GM06990 (cell line): Measurements from ENCODE around the gene TNRC6B.
A peak's percentile ranks its signal among the peaks of the same experiment; 100 is the strongest.
"Not testable (repeated sequence)": the region's sequence is repeated elsewhere in the genome, so short reads cannot be mapped to it uniquely, and the experiment has no call there.

Experiments used
- DNase-seq: peaks from one replicate; pipeline ENCODE4 v3.0.0-alpha.2; 2011; ENCODE audit not compliant: insufficient read length; ENCODE audit errors: extremely low read depth
- H3K27me3 ChIP-seq: replicated peaks from 2 replicates; pipeline ENCODE4 v1.6.0; 2011; ENCODE audit warnings: low read length; ENCODE audit not compliant: control insufficient read depth, insufficient read depth
- H3K36me3 ChIP-seq: 2 replicates; pipeline ENCODE4 v1.5.1; 2011; ENCODE audit warnings: low read length; ENCODE audit not compliant: control insufficient read depth, insufficient read depth
- H3K4me3 ChIP-seq: replicated peaks from 2 replicates; pipeline ENCODE4 v1.5.1; 2011; ENCODE audit warnings: low read depth, mild to moderate bottlenecking, control low read depth, low read length
- CTCF ChIP-seq: IDR thresholded peaks from 2 replicates; pipeline ENCODE4 v1.5.1; 2011; ENCODE audit warnings: low read length, control low read depth, mild to moderate bottlenecking, inconsistent platforms; ENCODE audit not compliant: insufficient read depth, poor library complexity, severe bottlenecking

Gene TNRC6B

GRCh38 chr22:40161194-40161593, 16.5 kb upstream of the TNRC6B start:
- TF ChIP-seq CTCF = no peak
- H3K27me3 ChIP-seq = no peaks in the 10 kb centered on the region
- no peaks in the 10 kb centered on the region; the same call in 1 of the 2 replicates for H3K36me3 ChIP-seq
- DNase-seq = no peak
- H3K4me3 ChIP-seq = no peak overlapping the region

GRCh38 chr22:40165537-40165936, 12.2 kb upstream of the TNRC6B start:
- not testable (repeated sequence) for H3K27me3 ChIP-seq, H3K4me3 ChIP-seq, H3K36me3 ChIP-seq, DNase-seq

- no peak for DNase-seq
- Histone ChIP-seq H3K4me3 (no peak overlapping the region), H3K36me3 (no peaks in the 10 kb centered on the region), H3K27me3 (no peaks in the 10 kb centered on the region)
- no peak for TF ChIP-seq CTCF
Observed at GRCh38 chr22:40175611-40176244, 2.0 kb upstream of the TNRC6B start.

GRCh38 chr22:40176921-40177737, 596 bp upstream of the TNRC6B start:
- no peak for TF ChIP-seq CTCF
- Histone ChIP-seq H3K36me3 (no peaks in the 10 kb centered on the region), H3K27me3 (no peaks in the 10 kb centered on the region), H3K4me3 (peak overlapping the region; percentile 43)
- peak; percentile 54 for DNase-seq

GRCh38 chr22:40178417-40179409, 988 bp downstream of the TNRC6B start:
- peak; percentile 33 for DNase-seq
- no peak for TF ChIP-seq CTCF
- Histone ChIP-seq H3K4me3 (peak overlapping the region; percentile 90), H3K36me3 (no peaks in the 10 kb centered on the region), H3K27me3 (no peaks in the 10 kb centered on the region)
